Left lung (tissue), 10 donors: ENCODE data around the gene FNBP1L. TPM values are rescaled to one million over a fixed set of nuclear protein-coding genes. Genes with fewer than 3 reads are reported as not detected.

Experiments used
- ATAC-seq: fragments of 200-7000 bp; cut with Tn5 transposase; one replicate; pipeline ENCODE4 v1.9.1; 2020; ENCODE audit warnings: moderate library complexity
- DNase-seq, 4 donors: peaks; one replicate each; pipeline ENCODE4 v3.0.0-alpha.2; 2013 to 2020
- H3K27ac ChIP-seq, 2 donors: fragments of 200-600 bp; sonication (generic) in 1 of 2; one replicate each; pipeline versions ENCODE4 v1.5.0 to v1.8.0; 2020 to 2021
- H3K27me3 ChIP-seq, 2 donors: fragments of 200-600 bp; sonication (generic) in 1 of 2; one replicate each; pipeline versions ENCODE4 v1.5.0 to v1.8.0; 2020 to 2021
- H3K36me3 ChIP-seq, 2 donors: fragments of 200-600 bp; sonication (generic) in 1 of 2; one replicate each; pipeline versions ENCODE4 v1.5.0 to v1.8.0; 2020 to 2021
- H3K4me1 ChIP-seq, 2 donors: fragments of 200-600 bp; one replicate each; pipeline ENCODE4 v1.8.0; 2021
- H3K4me3 ChIP-seq, 2 donors: fragments of 200-600 bp; sonication (generic) in 1 of 2; one replicate each; pipeline versions ENCODE4 v1.5.0 to v1.8.0; 2020 to 2021; ENCODE audit warnings: mild to moderate bottlenecking in 1 of 2
- H3K9me3 ChIP-seq, 2 donors: fragments of 200-600 bp; sonication (generic) in 1 of 2; one replicate each; pipeline versions ENCODE4 v1.5.0 to v1.8.0; 2020 to 2021
- CTCF ChIP-seq, 2 donors: fragments of 200-600 bp; sonication (generic) in 1 of 2; IDR thresholded peaks; one replicate each; pipeline versions ENCODE4 v1.5.0 to v1.8.0; 2021; ENCODE audit warnings: antibody characterized with exemption in 2 of 2
- intact Hi-C, 2 donors: fragments of 100-400 bp; cut with DNase I; formaldehyde crosslinking; loops; one replicate each; pipeline versions ENCODE4 v1.11.2 to v1.14.2; 2022
- polyA plus RNA-seq, 6 donors: library from polyadenylated mRNA; unstranded; fragments of 120-200 nt; gene quantifications; one replicate each; pipeline ENCODE4 v1.2.1, GENCODE V29; 2013; ENCODE audit not compliant: insufficient read length in 6 of 6
- total RNA-seq, 2 donors: library from RNA; stranded (reverse); fragmentation: NEBNext Ultra II Directional; extraction: Animal tissue kit (Norgen Biotek cat#: 25700); gene quantifications; one replicate each; pipeline ENCODE4 v1.2.1, GENCODE V29; 2021
- donor health status: DM: no; HTN: yes; CAD: no.
- donor health status: DM: no; HTN: no; CAD: no.

FNBP1L gene
- total and polyA plus RNA-seq, 8 donors: 26.9 to 126 (median 112) TPM

- DNase-seq (no peak), ATAC-seq (no peak)
- H3K27me3 ChIP-seq: no peaks in the 10 kb centered on the region
- no peaks in the 10 kb centered on the region for H3K36me3 ChIP-seq
- TF ChIP-seq CTCF (IDR thresholded peaks at IDR 0.05): no peak
- intact Hi-C loops: no loop called here
- H3K4me1 ChIP-seq: no peaks in the 10 kb centered on the region
- no peak overlapping the region for H3K4me3 ChIP-seq
- H3K27ac ChIP-seq: no peak overlapping the region
- H3K9me3 ChIP-seq: no peaks in the 10 kb centered on the region
Observed at GRCh38 chr1:93541045-93541444, 93.1 kb downstream of the FNBP1L start.

- no peak for TF ChIP-seq CTCF (IDR thresholded peaks at IDR 0.05)
- Histone ChIP-seq H3K9me3 (no peaks in the 10 kb centered on the region), H3K27me3 (no peaks in the 10 kb centered on the region), H3K27ac (no peak overlapping the region), H3K4me1 (no peaks in the 10 kb centered on the region), H3K4me3 (no peak overlapping the region), H3K36me3 (no peaks in the 10 kb centered on the region)
- intact Hi-C loops: no loop called here
- no peak for ATAC-seq
- DNase-seq: no peak
Observed at GRCh38 chr1:93542398-93542797, 94.5 kb downstream of the FNBP1L start.

- DNase-seq (no peak), ATAC-seq (no peak)
- Histone ChIP-seq H3K27me3 (no peaks in the 10 kb centered on the region), H3K36me3 (peaks cover 0 to 5% of the 10 kb centered on the region in 2 donors), H3K4me3 (no peak overlapping the region), H3K27ac (no peak overlapping the region), H3K4me1 (no peaks in the 10 kb centered on the region), H3K9me3 (no peaks in the 10 kb centered on the region)
- no peak for TF ChIP-seq CTCF (IDR thresholded peaks at IDR 0.05)
- intact Hi-C loops: no loop called here
Observed at GRCh38 chr1:93546162-93546863, 98.4 kb downstream of the FNBP1L start.

GRCh38 chr1:93549131-93549530 is 101.2 kb downstream of the FNBP1L start:
- H3K9me3 ChIP-seq: no peaks in the 10 kb centered on the region
- peaks cover 13 to 24% of the 10 kb centered on the region in 2 donors for H3K4me1 ChIP-seq
- no peaks in the 10 kb centered on the region for H3K27me3 ChIP-seq
- intact Hi-C loops: no loop called here
- DNase-seq (no peak), ATAC-seq (no peak)
- no peak overlapping the region for H3K4me3 ChIP-seq
- no peak overlapping the region for H3K27ac ChIP-seq
- H3K36me3 ChIP-seq: peaks cover 0 to 5% of the 10 kb centered on the region in 2 donors
- no peak for TF ChIP-seq CTCF (IDR thresholded peaks at IDR 0.05)

GRCh38 chr1:93549811-93550210 is 101.9 kb downstream of the FNBP1L start:
- Histone ChIP-seq H3K9me3 (no peaks in the 10 kb centered on the region), H3K36me3 (peaks cover 0 to 5% of the 10 kb centered on the region in 2 donors), H3K27me3 (no peaks in the 10 kb centered on the region), H3K4me1 (peaks cover 13 to 30% of the 10 kb centered on the region in 2 donors), H3K27ac (no peak overlapping the region), H3K4me3 (no peak overlapping the region)
- intact Hi-C loops: no loop called here
- DNase-seq: no peak
- ATAC-seq: no peak
- TF ChIP-seq CTCF (IDR thresholded peaks at IDR 0.05): no peak
